GM18502 (cell line): ENCODE data around the gene D2HGDH.
"Not testable (repeated sequence)": the region's sequence is repeated elsewhere in the genome, so short reads cannot be mapped to it uniquely, and the experiment has no call there.

Experiments used
- ATAC-seq: cut with Tn5 transposase; IDR thresholded peaks from one replicate; pipeline ENCODE4 v1.9.1; 2021; ENCODE audit warnings: mild to moderate bottlenecking; ENCODE audit not compliant: unreplicated experiment, poor library complexity

Gene D2HGDH

DNA sequence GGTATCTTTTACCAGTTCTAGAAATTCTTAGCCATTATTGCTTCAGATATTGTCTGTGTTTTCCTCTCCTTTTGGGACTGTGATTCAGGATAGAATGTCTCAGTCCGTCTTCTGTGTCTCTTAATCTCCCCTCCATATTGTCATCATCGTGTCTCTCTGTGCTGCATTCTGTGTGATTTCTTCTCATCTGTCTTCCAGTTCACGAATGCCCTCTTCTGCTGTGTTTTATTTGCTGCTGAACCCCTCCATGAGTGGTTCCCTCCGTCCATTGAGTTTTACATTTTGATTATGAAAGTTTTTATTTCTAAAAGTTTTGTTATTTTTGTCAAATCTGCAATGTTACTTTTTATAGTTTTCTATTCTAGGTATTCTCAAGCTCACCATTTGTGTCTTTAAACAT lies 11.7 kb downstream of the D2HGDH start:
- ATAC-seq: no peak

DNA sequence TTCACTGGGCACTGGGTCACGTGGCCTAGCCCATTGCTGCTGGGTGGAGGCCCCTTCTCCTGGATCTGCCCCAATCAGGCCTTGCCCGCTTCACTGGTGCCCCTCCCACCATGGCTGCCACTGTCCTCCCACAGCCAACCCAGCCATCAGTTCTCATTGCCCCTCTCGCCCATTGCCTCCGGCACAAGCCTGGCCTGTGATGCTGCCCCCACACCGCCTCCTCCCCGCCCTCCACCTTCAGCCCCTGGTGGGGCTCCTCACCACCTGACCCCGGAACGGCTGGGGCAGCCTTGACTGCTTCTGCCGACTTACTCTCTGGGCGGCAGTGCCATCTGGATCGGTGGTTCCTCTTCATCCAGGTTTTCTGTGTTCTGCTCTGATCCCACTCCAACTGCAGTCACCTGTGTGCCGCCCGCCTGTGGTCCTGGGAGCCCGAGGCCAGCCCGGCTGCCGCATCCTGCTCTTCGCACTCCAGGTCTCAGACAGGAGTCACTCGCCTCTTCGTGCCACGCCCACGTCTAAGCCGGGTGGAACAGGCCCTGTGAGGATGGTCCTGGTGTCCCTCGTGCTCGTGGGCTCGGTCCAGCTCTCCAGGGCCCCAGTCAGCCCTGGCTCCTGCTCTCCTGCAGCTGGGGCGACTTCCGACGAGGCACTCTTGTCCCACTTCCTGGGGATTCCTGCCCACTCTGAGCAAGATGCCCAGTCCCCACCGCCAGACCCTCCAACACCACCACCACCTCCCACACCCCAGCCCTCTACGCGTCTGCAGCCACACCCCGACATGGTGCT lies 14.2 kb downstream of the D2HGDH start:
- no peak for ATAC-seq

DNA sequence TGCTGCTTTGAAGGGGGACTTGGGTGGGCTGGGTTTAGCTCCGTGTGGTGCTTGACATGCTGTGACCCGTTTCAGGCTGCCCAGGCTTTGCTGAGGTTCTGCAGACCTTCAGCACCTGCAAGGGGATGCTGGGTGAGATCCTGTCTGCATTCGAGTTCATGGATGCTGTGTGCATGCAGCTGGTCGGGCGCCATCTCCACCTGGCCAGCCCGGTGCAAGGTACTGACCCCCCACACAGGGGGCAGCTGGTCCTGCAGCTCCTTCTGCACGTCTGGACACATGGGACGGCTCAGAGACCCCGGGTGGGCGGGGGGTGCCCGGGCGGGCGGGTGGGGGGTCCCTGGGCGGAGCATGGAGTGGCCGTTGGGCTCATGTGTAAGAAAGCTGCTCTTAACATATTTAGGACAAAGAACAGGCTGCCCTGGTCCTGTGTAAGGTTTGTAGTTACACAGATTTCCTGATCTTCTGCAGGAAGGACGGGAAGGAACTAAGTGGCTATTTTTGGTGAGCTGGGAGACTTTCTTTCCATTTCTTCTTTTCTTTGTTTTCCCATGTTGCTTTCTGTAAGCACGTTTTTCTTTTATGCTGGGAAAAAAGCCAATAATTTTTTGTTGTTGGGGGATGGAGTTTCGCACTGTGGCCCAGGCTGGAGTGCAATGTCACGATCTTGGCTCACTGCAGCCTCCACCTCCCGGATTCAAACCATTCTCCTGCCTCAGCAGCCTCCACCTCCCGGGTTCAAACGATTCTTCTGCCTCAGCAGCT lies 15.8 kb downstream of the D2HGDH start:
- ATAC-seq: no peak

DNA sequence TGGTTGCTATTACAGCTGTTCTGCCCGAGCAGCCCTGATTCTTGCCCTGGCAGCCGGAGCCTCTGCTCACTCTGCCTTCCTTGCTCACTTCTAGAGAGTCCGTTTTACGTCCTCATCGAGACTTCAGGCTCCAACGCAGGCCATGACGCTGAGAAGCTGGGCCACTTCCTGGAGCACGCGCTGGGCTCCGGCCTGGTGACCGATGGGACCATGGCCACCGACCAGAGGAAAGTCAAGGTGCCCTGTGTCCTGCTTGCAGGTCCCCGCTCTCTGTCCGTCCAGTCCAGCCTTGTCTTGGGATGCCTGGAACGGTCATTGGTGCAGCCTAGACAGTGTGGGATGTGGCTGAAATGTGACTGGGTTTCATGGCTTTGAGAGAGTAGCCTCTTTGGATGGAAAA lies 16.7 kb downstream of the D2HGDH start:
- ATAC-seq: no peak

DNA sequence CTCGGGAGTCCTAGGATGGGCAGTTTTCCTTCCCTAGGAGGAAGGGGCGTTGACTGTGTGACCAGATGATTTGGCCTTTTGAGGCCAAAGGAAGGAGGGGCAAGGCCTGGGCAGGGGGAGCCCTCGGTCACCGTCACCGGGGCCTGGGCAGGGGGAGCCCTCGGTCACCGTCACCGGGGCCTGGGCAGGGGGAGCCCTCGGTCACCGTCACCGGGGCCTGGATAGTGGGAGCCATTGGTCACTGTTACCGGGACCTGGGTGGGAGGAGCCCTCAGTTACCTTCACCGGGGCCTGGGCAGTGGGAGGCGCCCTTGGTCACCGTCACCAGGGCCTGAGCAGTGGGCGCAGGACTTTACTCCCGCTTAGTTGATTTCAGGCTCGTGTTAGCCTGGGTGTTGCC lies 17.3 kb downstream of the D2HGDH start:
- no peak for ATAC-seq

DNA sequence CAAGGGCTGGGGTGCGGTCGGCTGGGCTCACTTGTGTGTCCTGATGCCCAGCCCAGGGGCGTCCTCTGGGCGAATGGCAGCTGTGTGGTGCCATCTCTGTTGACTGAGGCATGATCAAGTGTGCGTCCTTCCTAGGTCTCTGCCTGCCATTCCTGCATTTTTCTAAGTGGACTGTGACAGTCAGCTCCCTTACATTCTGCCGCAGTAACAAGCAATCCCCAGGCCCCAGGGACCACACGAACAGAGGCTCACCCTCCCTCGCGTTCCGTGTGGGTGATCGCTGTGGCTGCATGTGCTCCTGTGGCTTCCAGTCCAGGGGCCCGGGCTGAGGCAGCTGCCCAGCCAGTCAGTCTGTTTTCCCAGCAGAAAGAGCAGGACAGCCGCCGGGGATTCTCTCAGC lies 17.8 kb downstream of the D2HGDH start:
- ATAC-seq: no peak

DNA sequence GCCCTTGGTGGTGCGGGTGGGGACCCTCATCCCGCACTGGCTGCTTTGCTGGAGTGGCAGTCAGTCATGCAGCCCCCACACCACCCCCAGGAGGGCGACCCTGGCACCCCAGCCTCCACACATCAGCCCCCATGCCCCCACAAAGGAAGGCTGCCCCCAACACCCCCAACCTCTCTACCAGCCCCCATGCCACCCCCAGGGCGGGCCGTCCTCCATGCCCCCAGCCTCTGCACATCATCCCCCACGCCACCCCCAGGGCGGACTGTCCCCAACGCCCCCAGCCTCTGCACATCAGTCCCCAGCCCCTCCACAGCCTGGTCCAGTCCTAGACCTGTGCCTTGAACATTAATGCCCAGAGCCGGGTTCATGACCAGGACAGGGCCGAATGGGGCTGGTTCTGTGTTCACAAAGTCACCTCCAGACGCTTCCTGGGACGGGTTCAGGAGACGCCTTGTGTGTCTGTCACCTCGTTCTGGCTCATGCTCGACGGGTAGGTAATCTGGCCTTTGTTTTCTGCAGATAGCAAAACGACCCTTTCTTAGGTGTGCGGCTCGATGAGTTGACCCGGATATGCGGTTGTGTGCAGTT lies 18.4 kb downstream of the D2HGDH start:
- no peak for ATAC-seq

DNA sequence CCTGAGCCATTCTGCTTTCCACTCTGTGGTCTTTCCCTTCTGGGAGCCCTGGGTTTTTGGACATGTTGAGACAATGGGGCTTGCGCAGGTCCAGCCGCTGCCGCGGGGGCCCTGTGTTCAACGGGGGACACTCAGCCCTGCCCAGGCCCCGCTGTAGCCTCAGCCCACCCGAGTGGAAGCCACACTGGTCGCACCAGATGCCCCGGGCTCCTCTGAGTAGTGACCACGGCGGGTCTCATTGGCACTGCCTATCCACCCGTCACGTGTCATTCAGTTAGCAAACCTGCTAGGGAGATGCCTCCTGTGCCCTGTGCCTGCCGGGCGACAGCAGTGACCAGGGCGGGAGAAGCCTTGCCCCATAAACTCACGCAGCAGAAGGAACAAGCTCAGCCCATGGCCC lies 19.1 kb downstream of the D2HGDH start:
- ATAC-seq: no peak

DNA sequence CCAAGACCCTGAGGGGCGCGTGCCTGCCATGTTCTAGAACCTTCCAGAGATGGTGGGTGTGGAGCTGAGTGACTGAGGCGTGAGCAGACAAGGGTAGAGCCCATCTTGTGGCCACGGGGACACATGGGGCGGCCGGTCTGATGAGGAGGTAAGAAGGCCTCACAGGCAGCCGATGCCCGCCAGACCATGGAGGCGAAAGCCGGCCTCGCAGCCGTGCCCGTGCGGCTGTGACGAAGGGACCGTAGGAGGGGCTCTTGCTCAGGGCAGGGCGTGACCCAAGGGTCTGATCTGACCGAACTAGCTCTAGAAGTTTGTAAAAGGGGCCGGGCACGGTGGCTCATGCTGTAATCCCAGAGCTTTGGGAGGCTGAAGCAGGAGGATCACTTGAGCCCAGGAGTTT lies 19.6 kb downstream of the D2HGDH start:
- ATAC-seq: no peak

DNA sequence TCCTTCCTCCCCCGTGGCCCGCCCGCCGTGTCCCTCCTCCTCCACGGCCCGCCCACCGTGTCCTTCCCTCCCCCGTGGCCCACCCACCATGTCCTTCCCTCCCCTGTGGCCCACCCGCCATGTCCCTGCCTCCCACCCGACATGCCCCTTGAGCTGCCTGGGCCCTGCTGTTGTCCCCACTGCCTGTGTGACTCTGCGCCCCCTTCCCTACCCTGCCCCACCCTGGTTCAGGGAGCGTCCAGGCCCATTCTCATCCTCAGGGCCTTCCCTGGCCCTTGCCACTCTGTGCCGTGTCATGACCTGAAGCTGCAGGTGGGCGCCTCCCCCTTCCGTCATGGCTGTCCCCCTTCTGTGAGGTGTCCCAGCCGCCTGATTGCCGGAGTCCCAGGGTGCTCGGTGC lies 20.7 kb downstream of the D2HGDH start:
- ATAC-seq: no peak

DNA sequence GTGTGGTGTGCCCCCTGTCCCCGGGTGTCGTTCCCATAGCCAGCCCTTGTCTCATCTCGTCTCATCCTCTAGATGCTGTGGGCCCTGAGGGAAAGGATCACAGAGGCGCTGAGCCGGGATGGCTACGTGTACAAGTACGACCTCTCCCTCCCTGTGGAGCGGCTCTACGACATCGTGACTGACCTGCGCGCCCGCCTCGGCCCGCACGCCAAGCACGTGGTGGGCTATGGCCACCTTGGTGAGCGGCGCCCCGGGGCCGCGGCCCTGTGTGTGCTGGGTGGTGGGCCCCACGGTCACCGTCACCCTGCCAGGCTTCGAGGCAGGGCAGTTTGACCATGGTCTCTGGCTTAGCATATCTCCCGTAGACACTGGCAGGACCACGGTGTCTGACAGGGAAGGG lies 21.3 kb downstream of the D2HGDH start:
- ATAC-seq: no peak

DNA sequence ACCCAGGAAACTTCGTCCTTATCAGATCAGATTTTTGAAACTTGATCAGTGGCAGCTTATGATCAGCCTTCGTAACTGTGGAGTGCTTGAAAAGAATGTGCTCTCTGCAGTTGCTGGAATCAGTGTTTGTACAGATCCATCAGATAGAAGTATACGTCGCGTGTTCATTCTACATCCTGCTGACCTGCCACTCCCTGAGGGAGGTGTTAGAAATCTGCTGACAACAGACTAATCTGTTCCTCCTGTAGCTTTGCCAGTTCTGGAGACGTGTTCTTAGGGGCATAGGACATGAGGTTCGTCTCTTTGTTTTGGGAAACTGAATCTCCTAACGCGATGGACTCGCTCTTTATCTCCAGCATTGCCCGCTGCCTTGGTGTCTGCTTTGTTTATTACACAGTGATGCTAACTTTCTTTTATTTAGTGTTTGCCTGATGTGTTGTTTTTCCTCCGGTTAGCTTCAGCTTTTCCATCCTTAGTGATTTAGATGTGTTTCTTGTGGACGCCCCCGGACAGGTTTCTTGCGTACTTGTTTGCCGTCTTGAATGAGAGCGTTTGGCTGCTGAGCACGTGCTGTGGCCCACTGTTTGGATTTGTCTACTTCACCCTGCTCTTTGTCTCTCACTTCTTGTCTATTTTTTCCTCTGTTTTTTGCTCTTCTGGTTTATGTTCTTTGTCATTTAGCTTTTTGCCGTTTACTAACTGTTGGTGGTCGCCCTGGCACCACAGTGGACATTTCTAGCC lies 24.8 kb downstream of the D2HGDH start:
- ATAC-seq: no peak

DNA sequence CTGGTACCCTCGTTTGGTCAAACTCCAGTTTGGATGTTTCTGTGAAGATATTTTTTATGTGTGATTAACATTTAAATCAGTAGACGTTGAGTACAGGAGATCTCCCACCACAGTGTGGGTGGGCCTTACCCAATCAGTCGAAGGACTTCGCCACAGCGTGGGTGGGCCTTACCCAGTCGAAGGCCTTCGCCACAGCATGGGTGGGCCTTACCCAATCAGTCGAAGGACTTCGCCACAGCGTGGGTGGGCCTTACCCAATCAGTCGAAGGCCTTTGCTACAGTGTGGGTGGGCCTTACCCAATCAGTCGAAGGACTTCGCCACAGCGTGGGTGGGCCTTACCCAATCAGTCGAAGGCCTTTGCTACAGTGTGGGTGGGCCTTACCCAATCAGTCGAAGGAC lies 25.5 kb downstream of the D2HGDH start:
- ATAC-seq: not testable (repeated sequence)

DNA sequence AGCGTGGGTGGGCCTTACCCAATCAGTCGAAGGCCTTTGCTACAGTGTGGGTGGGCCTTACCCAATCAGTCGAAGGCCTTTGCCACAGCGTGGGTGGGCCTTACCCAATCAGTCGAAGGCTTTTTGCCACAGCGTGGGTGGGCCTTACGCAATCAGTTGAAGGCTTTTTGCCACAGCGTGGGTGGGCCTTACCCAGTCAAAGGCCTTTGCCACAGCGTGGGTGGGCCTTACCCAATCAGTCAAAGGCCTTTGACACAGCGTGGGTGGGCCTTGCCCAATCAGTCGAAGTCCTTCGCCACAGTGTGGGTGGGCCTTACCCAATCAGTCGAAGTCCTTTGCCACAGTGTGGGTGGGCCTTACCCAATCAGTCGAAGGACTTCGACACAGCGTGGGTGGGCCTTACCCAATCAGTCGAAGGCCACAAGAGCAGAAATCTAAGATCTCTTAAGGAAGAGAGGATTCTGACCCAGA lies 25.9 kb downstream of the D2HGDH start:
- no peak for ATAC-seq

DNA sequence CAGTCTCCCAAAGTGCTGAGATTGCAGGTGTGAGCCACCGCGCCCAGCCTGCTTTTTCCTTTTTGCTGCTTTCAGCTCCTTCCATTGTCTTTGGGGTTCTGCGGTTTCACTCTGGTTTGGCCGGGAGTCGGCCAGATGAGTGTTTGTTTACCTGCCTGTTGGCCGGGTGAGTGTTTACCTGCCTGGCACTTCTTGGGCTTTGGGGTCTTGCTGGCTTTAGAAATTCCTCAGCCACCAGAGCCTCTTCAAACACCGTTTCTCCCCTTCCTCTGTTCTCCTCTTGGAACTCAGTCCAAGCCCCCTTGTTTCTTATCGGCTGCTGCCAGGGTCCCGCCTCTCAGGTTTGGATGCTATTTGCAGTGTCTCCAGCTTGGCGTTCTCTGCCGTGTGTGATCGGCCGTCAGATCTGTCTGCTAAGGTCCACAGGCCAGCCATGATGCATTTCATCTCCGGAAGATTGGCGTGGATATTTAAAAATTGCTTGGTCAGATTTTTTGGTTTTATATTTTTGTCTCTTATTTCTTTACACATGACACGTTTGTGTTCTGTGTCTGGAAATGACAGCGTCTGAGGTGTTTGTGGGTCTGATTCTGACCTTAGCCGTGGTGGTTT lies 28.0 kb downstream of the D2HGDH start:
- ATAC-seq: no peak

DNA sequence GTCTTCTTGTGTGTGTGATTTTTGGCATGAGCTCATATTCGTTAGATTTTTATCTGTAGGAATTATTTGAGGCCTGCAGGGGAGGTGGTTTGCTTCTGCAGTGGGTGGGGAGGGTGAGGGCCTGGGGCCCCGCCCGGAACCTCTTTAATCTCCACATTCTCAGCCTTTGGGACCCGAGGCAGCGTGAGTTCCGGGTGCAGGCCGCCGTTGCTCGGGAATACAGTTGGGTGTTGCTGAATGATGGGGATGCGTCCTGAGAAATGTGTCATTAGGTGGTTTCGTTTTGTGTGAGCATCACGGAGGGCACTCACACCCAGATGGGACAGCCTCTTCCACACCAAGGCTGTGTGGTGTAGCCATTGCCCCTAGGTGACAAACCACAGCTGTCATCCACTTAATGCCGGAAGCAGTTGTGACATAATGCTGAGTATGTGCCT lies 28.5 kb downstream of the D2HGDH start:
- no peak for ATAC-seq

DNA sequence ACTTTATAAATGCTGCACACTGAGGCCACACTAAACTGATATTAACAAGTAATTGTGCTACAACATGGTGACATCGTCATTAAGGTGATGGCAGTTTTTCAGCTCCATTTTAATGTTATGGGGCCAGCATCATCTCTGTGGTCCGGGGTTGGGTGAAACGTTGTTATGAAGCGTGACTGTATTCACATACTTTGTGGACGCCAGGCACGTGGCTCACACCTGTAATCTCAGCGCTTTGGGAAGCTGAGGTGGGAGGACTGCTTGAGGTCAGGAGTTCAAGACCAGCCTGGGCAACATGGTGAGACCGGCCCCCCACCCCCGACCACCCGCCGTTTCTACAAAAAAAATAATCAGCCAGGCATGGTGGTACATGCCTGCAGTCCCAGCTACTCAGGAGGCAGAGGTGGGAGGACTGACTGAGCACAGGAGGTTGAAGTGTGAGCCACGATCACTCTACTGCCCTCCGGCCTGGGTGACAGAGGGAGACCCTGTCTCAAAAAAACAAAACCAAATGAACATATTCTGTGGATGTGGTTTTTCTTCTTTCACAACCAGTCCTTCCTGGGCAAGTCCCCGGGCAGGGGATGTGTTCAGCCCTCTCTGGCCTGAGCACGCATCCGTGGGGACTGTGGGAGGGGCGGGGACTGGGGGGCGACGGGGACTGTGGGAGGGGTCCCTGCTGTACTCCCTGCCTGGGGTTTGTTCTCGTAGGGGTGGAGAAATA lies 29.3 kb downstream of the D2HGDH start:
- ATAC-seq: no peak

DNA sequence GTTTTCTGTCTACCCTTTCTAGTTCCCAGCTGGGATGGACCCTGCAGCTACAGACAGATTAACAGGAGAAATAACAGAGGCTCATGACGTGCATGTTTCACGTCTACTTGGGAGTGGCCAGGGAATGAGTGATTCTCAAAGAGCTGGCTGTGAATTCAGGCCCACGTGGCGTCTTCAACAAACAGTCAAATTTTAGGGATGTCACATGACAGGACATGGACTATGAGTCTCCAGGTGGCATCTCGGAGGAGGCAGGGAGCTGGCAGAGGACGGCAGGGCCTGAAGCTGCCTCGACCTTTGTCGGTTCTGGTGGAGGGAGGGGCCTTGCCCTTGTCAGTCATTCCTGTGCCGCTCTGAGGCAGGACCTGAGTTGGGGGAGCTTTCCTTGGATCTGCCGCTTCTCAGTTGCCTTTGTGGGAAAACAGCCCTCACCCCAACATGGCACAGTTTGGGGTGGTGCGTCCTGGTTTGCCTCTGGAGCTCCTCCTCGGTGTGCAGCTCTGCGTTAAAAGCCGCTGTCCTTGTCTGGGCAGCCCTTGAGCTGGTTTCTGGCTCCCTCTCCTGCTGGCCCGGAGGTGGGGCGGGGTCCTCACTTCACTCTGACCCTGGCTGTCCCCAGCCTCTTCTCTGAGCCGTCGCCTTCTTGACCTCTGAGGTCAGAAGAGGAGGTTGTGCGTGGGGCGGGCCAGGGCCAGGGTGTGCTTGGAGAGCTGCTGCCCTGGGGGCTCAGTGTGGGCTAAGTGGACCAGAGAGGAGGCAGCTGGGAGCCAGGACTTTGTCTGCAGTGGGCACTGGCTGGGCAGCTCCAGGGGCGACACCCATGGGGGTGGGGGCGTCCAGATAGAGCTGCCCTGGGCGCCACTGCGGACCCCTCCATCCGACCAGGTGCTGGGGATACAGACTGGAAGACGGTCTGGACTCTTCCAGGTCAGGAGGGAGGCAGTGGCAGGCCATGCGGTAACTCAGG lies 30.1 kb downstream of the D2HGDH start:
- ATAC-seq: no peak
